Thymus (tissue), 11 donors: ENCODE results near the gene POLR1C. TPM values are rescaled to one million over a fixed set of nuclear protein-coding genes. Genes with fewer than 3 reads are reported as not detected.

Experiments
- DNase-seq, 9 donors: peaks; one replicate each; pipeline ENCODE4 v3.0.0-alpha.2; 2013; ENCODE audit warnings: low spot score in 9 of 9, low read depth in 6 of 9, missing footprints in 1 of 9
- H3K27ac ChIP-seq, 2 donors: one replicate each; pipeline ENCODE4 v1.5.1; 2013; ENCODE audit warnings: control low read depth in 1 of 2, low read depth in 1 of 2, low read length in 1 of 2, mild to moderate bottlenecking in 1 of 2, moderate library complexity in 1 of 2
- H3K27me3 ChIP-seq, 2 donors: one replicate each; pipeline ENCODE4 v1.5.1; 2013; ENCODE audit warnings: low read length in 1 of 2; ENCODE audit not compliant: control insufficient read depth in 2 of 2, insufficient read depth in 1 of 2
- H3K36me3 ChIP-seq, 2 donors: one replicate each; pipeline ENCODE4 v1.5.1; 2013; ENCODE audit warnings: low read length in 1 of 2, mild to moderate bottlenecking in 1 of 2, moderate library complexity in 1 of 2; ENCODE audit not compliant: control insufficient read depth in 2 of 2, insufficient read depth in 2 of 2
- H3K4me1 ChIP-seq, 2 donors: one replicate each; pipeline ENCODE4 v1.5.1; 2013; ENCODE audit warnings: low read length in 2 of 2; ENCODE audit not compliant: control insufficient read depth in 2 of 2, insufficient read depth in 2 of 2
- H3K4me3 ChIP-seq, 2 donors: one replicate each; pipeline ENCODE4 v1.5.1; 2013; ENCODE audit warnings: low read length in 2 of 2, control low read depth in 1 of 2, mild to moderate bottlenecking in 1 of 2
- H3K9me3 ChIP-seq, 2 donors: one replicate each; pipeline ENCODE4 v1.5.1; 2013; ENCODE audit warnings: low read length in 1 of 2, mild to moderate bottlenecking in 1 of 2; ENCODE audit not compliant: control insufficient read depth in 2 of 2, insufficient read depth in 1 of 2
- WGBS: extraction: QIAGEN DNeasy Blood & Tissue Kit; methylation state at CpG from one replicate; pipeline ENCODE4 v1.1.7; 2013; 5-methylcytosine and 5-hydroxymethylcytosine counted together
- polyA plus RNA-seq: library from polyadenylated mRNA; stranded (reverse); fragments of 200-250 nt; gene quantifications from one replicate; pipeline ENCODE4 v1.2.3, GENCODE V29; 2013
- total RNA-seq: library from RNA; stranded (reverse); fragments of 120-200 nt; gene quantifications from one replicate; pipeline ENCODE4 v1.2.4, GENCODE V29; 2013
- donor health status: healthy.

POLR1C gene
- total and polyA plus RNA-seq, 2 donors: 23.9 to 28.5 TPM

- Histone ChIP-seq H3K9me3 (no peaks in the 10 kb centered on the region), H3K4me1 (no peaks in the 10 kb centered on the region), H3K4me3 (no peak overlapping the region), H3K27me3 (no peaks in the 10 kb centered on the region), H3K36me3 (peaks cover 12 to 85% of the 10 kb centered on the region in 2 donors), H3K27ac (no peak overlapping the region)
- DNase-seq: no peak
These were observed 42.4 kb downstream of the POLR1C start for GRCh38 chr6:43559328-43559727.

DNA sequence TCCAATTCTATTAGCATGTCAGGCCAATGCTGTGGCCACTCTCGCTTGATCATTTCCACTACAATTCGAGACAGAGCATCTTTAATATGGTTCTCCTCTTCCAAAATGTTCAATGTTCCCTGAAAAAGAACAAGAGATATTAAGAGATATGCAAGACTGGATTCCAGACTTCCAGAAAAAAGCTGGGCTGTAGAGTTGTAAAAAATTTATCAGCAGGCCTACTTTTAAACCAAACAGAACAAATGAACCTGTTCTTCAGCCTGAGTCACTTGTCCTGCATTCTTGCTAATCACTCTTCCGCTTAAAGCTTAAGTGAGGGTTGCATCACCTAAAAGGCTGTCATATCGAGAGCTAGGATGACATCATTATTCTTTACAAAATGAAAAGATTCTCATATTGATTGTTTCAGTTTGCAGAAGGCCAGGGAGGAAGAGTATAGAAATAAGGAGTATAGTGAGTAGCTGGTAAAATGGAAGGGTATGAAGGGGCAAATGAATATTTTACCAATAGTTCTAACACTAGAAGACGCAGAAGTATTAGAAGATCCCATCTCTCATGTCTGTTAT is 54.1 kb downstream of the POLR1C start:
- Histone ChIP-seq H3K36me3 (peaks cover 19 to 62% of the 10 kb centered on the region in 2 donors), H3K27ac (no peak overlapping the region), H3K27me3 (no peaks in the 10 kb centered on the region), H3K4me1 (peaks cover 3 to 8% of the 10 kb centered on the region in 2 donors), H3K4me3 (no peak overlapping the region), H3K9me3 (no peaks in the 10 kb centered on the region)
- DNase-seq: no peak
- 92% methylated on average over 5 of the region's 5 CpGs for WGBS

Other genes starting within 250 kb of the POLR1C start
- 0.09 TPM for gene SLC22A7, start 218.8 kb upstream of the POLR1C start, total RNA-seq
- gene SLC22A7, start 218.8 kb upstream of the POLR1C start, polyA plus RNA-seq: 0.16 TPM
- gene CRIP3, start 208.3 kb upstream of the POLR1C start, total RNA-seq: 0.61 TPM
- 11.0 TPM for gene CRIP3, start 208.3 kb upstream of the POLR1C start, polyA plus RNA-seq
- gene ZNF318, start 147.4 kb upstream of the POLR1C start, total RNA-seq: 8.0 TPM
- gene ZNF318, start 147.4 kb upstream of the POLR1C start, polyA plus RNA-seq: 9.2 TPM
- gene ABCC10, start 89.5 kb upstream of the POLR1C start, total RNA-seq: 8.9 TPM
- 47.6 TPM for gene ABCC10, start 89.5 kb upstream of the POLR1C start, polyA plus RNA-seq
- 1.5 TPM for gene DLK2, start 61.5 kb upstream of the POLR1C start, total RNA-seq
- gene DLK2, start 61.5 kb upstream of the POLR1C start, polyA plus RNA-seq: 10.0 TPM
- 10.1 TPM for gene TJAP1, start 39.5 kb upstream of the POLR1C start, total RNA-seq
- 32.1 TPM for gene TJAP1, start 39.5 kb upstream of the POLR1C start, polyA plus RNA-seq
- gene LRRC73, start 6.7 kb upstream of the POLR1C start, total RNA-seq: 0.09 TPM
- 0.11 TPM for gene LRRC73, start 6.7 kb upstream of the POLR1C start, polyA plus RNA-seq
- 47.1 TPM for gene YIPF3, start 163 bp upstream of the POLR1C start, total RNA-seq
- gene YIPF3, start 163 bp upstream of the POLR1C start, polyA plus RNA-seq: 62.0 TPM
- gene XPO5, start 58.9 kb downstream of the POLR1C start, total RNA-seq: 22.4 TPM
- gene XPO5, start 58.9 kb downstream of the POLR1C start, polyA plus RNA-seq: 16.7 TPM
- gene POLH, start 59.1 kb downstream of the POLR1C start, total RNA-seq: 12.5 TPM
- gene POLH, start 59.1 kb downstream of the POLR1C start, polyA plus RNA-seq: 6.2 TPM
- 35.4 TPM for gene GTPBP2, start 112.2 kb downstream of the POLR1C start, total RNA-seq
- gene GTPBP2, start 112.2 kb downstream of the POLR1C start, polyA plus RNA-seq: 60.0 TPM
- gene MAD2L1BP, start 118.8 kb downstream of the POLR1C start, total RNA-seq: 48.4 TPM
- 33.9 TPM for gene MAD2L1BP, start 118.8 kb downstream of the POLR1C start, polyA plus RNA-seq
- 0.09 TPM for gene RSPH9, start 127.9 kb downstream of the POLR1C start, total RNA-seq
- gene RSPH9, start 127.9 kb downstream of the POLR1C start, polyA plus RNA-seq: 0.25 TPM
- 49.5 TPM for gene MRPS18A, start 170.7 kb downstream of the POLR1C start, total RNA-seq
- 28.1 TPM for gene MRPS18A, start 170.7 kb downstream of the POLR1C start, polyA plus RNA-seq